Omental fat pad (tissue), 4 donors: ENCODE data around the gene BACE2. TPM values are rescaled to one million over a fixed set of nuclear protein-coding genes. Genes with fewer than 3 reads are reported as not detected.
"Not testable (repeated sequence)": the region's sequence is repeated elsewhere in the genome, so short reads cannot be mapped to it uniquely, and the experiment has no call there.

Experiments
- ATAC-seq: fragments of 150-250 bp; one replicate; pipeline ENCODE4 v1.9.1; 2016; ENCODE audit warnings: mild to moderate bottlenecking, moderate library complexity; ENCODE audit not compliant: low FRiP score
- DNase-seq: peaks from one replicate; pipeline ENCODE4 v3.0.0-alpha.2; 2019; ENCODE audit warnings: low spot score
- total RNA-seq, 4 donors: library from RNA; depleted of rRNA; stranded (reverse); fragments of >200 nt; gene quantifications; one replicate each; pipeline ENCODE4 v1.1.0, GENCODE V29; 2016
- TF ChIP-seq, protein P1 (sequence below), 3 donors: fragments of 450-650 bp; IDR thresholded peaks; one replicate each; pipeline ENCODE4 v1.5.1; 2016 to 2017; ENCODE audit warnings: antibody characterized with exemption in 3 of 3, mild to moderate bottlenecking in 3 of 3, moderate library complexity in 2 of 3

The BACE2 gene
- total RNA-seq, 4 donors from 2014 or later = 23.5 to 39.3 (median 37.0) TPM

GRCh38 chr21:41234569-41234968 is 66.6 kb downstream of the BACE2 start:
- ATAC-seq (no peak), DNase-seq (no peak)
- TF ChIP-seq, protein P1, sequence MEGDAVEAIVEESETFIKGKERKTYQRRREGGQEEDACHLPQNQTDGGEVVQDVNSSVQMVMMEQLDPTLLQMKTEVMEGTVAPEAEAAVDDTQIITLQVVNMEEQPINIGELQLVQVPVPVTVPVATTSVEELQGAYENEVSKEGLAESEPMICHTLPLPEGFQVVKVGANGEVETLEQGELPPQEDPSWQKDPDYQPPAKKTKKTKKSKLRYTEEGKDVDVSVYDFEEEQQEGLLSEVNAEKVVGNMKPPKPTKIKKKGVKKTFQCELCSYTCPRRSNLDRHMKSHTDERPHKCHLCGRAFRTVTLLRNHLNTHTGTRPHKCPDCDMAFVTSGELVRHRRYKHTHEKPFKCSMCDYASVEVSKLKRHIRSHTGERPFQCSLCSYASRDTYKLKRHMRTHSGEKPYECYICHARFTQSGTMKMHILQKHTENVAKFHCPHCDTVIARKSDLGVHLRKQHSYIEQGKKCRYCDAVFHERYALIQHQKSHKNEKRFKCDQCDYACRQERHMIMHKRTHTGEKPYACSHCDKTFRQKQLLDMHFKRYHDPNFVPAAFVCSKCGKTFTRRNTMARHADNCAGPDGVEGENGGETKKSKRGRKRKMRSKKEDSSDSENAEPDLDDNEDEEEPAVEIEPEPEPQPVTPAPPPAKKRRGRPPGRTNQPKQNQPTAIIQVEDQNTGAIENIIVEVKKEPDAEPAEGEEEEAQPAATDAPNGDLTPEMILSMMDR (IDR thresholded peaks at IDR 0.05) = no peak

GRCh38 chr21:41235201-41235600 is 67.2 kb downstream of the BACE2 start:
- TF ChIP-seq, protein P1 (IDR thresholded peaks at IDR 0.05) = no peak
- ATAC-seq = no peak
- DNase-seq = no peak

- DNase-seq = no peak
- TF ChIP-seq, protein P1 (IDR thresholded peaks at IDR 0.05) = no peak
- no peak for ATAC-seq
These were observed 68.5 kb downstream of the BACE2 start for GRCh38 chr21:41236352-41236973.

DNA sequence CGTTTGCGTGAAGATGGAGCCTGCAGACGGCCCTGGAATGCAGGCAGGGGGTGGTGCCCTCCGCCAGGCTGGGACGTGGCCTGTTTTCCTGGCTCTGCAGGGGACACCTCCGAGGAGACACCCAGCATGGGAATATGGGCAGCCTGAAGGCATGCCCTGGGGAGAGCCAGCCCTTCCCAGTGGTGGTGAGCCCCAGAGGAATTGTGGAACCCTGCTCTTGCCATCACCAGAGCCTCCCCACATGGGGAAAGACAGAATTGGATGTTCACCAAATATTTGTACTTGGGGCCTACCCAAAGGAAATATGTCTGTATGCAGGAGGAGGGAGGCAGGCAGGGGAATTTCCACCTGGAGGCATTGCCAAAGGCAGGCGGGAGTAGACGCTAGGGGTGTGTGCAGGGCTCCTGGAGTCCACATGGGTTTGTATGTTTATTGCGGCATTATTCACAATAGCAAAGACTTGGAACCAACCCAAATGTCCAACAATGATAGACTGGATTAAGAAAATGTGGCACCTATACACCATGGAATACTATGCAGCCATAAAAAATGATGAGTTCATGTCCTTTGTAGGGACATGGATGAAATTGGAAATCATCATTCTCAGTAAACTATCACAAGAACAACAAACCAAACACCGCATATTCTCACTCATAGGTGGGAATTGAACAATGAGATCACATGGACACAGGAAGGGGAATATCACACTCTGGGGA is 70.3 kb downstream of the BACE2 start:
- not testable (repeated sequence) for DNase-seq, ATAC-seq

- ATAC-seq (no peak), DNase-seq (no peak)
- TF ChIP-seq, protein P1 (IDR thresholded peaks at IDR 0.05) = no peak
These were observed 72.1 kb downstream of the BACE2 start for GRCh38 chr21:41240040-41240439.

- TF ChIP-seq, protein P1 (IDR thresholded peaks at IDR 0.05) = no peak
- peak; percentile 38 for ATAC-seq
These were observed 73.4 kb downstream of the BACE2 start for GRCh38 chr21:41241341-41241740.

GRCh38 chr21:41242238-41242829 is 74.4 kb downstream of the BACE2 start:
- ATAC-seq = no peak
- TF ChIP-seq, protein P1 (IDR thresholded peaks at IDR 0.05) = no peak
- no peak for DNase-seq

More at GRCh38 chr21:41241341-41241740, 73.4 kb downstream of the BACE2 start:
- DNase-seq = no peak
